ENCODE measurements around the gene FANCG.

GRCh38 chr9:35116539-35116897 is 36.8 kb upstream of the FANCG start:
- TF ChIP-seq CTCF (IDR thresholded peaks at IDR 0.05) (no peak), POLR2A (IDR thresholded peaks at IDR 0.05) (no peak)

Data from vagina (tissue), 2 donors.